HG03045 (cell line): ENCODE data around the gene PROS1.
"Not testable (repeated sequence)": the region's sequence is repeated elsewhere in the genome, so short reads cannot be mapped to it uniquely, and the experiment has no call there.

ENCODE experiments used
- ATAC-seq: cut with Tn5 transposase; IDR thresholded peaks from one replicate; pipeline ENCODE4 v1.9.1; 2021; ENCODE audit warnings: mild to moderate bottlenecking, moderate library complexity; ENCODE audit not compliant: unreplicated experiment

PROS1 gene

DNA sequence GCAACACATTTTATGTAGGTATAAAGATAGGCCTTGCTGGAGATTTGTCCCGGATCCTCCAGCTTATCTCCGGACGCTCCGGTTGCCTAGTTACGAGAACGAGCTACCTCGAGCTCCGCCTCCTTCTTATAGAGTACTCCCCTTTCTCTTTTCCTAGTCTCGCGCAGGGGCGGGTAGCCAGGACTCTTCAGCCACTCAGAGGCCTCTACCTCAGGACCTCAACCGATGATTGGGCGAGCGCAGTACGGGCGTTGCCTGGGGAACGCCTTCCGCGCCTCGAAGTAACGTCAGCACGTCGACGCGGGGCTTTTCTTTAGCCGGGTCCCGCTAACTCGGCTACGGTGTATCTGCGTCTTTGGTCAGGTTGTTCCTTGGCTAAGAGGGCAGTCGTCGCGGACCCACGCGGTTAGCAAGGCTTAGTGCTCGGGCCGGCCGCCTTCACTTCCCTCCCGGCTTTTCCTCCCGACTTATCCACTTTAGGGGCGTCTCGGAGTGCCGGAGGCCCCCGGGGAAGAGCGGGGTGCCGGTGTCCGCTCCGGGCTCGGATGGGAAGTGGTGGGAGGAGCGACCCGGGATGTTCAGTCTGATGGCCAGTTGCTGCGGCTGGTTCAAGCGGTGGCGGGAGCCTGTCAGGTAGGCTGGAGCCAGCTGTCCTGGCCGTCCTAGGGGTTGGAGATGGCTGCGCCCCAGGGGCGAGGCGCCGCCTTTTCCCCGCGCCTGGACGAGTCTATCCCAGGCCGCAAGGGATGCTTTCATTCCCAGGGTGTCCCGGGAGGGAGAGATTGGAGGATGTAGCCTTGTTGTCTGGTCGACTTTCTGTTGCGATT, 6.4 kb upstream of the PROS1 start, which contains the start of gene ARL13B:
Gene ARL13B, plus strand, starts transcription at position 306 of the 827 bp plus-strand sequence. Its CDS starts 269 bp downstream, at position 575.
- ATAC-seq = peak; percentile 100

DNA sequence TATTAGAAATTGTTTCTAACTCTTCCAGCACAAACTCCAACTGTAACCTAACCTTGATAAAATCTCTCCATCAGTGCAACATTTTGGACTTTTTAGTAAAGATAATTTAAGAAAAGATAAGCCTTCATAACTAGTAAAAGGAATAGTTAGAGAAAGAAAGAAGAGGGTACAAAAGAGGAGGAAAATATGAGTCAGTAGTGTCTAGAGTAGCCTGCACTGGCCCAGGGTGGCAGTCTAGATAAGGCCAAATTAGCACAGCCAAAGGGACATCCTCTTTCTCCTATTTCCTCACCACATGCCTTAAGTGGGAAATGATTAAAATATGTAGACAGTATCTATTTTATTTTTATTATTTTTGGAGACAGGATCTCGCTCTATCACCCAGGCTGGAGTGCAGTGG, 3.7 kb downstream of the PROS1 start:
- no peak for ATAC-seq

DNA sequence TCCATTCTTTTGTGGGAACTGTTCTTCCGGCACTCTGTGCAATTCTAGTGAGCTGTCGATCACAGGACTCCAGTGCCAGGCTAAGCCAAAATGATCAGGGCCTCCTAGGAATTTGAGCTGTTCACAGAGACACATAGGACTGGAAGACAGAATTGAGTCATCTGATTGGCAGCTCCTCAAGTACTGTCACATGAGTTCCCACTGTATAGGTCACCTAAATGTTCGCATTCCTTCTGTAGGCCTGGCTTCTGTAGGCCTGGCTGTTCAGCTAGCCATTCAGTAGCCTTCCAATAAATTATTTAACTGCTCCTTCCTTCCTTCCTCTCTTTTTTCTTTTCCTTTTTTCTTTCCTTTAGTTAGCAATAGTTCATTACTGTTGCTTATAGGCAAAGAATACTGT, 4.3 kb downstream of the PROS1 start:
- no peak for ATAC-seq

DNA sequence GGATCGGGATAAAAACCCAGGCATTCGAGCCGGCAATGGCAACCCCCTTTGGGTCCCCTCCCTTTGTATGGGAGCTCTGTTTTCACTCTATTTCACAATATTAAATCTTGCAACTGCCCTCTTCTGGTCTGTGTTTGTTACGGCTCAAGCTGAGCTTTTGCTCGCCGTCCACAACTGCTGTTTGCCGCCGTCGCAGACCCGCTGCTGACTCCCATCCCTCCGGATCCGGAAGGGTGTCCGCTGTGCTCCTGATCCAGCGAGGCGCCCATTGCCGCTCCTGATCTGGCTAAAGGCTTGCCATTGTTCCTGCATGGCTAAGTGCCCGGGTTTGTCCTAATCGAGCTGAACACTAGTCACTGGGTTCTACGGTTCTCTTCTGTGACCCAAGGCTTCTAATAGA, 8.6 kb downstream of the PROS1 start:
- ATAC-seq = not testable (repeated sequence)

DNA sequence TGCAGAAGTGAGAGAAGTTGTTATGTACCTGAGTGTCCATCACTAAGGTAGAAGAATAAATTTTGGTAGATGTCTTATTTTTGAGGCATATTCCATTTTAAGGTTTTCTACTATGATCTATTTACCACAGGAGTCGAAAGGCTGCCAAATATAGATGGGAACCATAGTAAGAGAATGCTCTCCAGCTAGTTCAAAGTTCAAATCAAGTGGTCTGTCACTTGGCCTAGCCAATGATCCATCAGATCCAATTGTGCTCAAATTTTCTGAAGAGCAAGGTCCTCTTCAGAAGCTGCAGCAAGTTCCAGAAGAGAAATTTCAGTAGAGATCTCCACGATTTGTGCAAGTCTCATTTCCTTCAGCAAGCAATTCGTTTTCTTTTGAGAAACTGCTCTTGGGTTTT, 10.9 kb downstream of the PROS1 start:
- ATAC-seq = no peak

DNA sequence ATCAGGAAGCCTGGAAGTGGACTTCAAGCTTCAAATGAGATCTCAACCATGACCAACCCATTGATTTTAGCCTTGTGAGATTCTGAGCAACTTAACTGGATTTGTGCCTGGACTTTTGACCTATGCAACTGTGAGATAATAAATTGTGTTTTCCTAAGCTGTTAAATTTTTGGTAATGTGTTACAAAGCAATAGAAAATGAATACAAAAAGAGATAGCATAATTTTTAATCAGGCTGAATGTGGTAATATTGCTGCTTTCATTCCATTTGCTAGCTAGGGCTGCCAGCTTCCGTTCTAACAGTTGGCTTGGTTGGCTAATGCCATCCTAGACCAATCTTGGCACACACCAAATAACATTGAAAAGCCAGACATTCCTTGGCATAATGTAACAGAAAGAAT, 12.2 kb downstream of the PROS1 start:
- no peak for ATAC-seq

DNA sequence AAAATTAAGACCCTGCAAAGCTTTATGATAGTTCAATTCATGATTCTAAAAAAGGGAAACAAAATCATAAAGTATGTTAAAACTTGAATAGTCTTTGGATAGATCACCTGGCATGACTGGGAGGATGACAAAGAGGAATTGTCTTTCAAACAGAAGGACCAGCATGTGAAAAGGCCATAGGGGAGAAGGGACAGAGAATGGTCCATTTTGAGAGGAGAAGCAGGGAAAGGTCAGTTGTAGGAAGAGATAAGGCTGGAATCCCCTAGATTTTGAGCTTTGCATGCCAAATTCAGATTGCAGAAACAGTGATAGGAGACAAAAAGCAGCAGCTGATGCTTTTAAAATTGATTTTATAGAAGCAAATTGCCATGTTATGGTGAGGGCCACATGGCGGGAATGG, 12.7 kb downstream of the PROS1 start:
- no peak for ATAC-seq

DNA sequence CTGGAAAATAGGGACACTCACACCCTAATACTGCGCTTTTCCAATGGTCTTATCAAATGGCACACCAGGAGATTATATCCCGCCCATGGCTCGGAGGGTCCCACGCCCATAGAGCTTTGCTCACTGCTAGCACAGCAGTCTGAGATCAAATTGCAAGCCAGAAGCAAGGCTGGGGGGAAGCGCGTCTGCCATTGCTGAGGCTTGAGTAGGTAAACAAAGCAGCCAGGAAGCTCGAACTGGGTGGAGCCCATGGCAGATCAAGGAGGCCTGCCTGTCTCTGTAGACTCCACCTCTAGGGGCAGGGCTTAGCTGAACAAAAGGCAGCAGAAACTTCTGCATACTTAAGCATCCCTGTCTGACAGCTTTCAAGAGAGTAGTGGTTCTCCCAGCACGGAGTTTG, 23.7 kb downstream of the PROS1 start:
- ATAC-seq = not testable (repeated sequence)

DNA sequence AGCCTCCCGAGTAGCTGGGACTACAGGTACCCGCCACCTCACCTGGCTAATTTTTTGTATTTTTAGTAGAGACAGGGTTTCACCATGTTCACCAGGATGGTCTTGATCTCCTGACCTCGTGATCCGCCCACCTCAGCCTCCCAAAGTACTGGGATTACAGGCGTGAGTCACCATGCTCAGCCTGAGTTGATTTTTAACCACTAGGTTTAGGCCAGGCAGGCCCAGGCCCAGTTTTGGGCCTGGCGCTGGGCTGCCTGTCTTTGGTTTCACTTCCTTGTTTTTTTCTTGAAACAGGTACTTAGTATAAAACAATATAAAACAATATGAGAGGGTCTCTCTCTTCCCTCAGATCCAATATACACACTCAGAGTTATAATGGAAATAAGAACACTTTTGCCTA, 36.2 kb downstream of the PROS1 start:
- not testable (repeated sequence) for ATAC-seq

DNA sequence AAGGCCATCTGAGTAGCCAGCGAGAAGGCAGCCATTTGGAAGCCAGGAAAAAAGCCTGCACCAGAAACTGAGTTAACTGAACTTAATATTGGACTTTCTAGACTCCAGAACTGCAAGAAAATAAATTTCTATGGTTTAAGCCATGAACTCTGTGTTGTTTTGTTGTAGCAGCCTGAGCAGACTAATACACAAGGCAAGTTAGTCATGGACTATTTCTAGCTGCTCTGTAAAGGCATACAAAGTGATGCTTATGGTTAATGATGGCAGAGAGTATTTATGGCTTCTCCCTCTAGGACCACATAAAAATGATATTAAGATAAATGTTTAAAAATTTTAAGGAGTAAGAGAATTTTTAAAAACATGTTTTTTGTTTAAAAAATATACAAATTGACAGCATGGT, 37.1 kb downstream of the PROS1 start:
- no peak for ATAC-seq

DNA sequence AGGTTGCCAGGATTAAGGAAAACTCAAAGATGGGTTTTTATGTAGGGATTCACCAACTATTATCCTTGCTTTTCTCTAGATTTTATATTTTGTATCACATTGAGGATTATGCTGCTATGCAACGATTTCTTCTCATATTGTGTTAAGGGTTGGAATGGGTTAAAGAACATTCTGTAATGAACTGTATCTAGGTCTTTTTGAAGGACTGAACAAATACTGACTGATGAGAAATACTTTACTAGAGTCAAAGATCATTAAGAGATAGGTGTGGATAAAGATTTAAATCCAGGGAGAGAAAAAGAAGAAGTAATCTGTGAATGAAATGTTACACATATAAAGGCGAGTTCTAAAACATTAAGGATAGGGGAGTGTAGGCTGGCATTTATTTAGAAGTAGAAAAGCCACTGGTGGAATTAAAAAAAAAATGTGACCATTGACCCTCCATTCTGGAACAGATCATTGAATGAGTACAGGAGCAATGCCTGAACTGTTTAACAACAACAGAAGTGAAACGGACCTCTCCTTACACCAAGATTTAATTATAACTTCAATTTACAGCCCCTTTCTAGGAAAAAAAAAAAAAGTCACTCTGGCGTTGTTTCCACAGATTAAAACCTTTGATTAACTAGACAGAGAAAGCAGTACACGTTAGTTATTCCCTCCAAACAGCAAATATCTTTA, 39.2 kb downstream of the PROS1 start:
- no peak for ATAC-seq

DNA sequence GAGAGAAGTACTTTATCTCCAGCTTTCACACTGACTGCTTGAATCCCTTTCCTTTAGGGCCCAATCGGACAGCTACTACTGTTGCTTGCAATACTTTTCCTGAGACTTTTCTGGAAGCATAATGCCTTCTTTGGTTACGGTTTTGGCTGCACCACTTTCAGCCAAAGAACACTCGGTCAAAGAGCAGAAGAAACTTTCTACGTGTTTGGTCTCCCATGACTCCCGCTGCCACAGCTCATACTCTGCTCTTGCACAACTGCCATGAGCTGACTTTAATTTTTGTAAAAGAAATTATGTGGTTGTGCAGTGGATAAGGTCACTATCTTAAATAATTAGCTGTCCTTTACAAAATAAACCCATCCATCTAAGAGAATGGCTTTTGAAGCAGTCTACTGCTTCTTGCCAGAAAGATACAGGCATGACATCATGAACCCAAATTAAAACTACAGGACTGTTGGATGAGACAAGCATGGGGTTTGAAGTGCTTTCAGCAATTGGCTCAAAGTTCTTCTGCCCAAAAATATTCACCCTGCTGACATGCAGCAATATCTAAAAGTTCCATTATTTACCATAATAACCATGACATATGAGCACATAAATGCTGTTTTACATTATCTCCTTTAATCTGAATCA, 42.0 kb downstream of the PROS1 start:
- no peak for ATAC-seq

DNA sequence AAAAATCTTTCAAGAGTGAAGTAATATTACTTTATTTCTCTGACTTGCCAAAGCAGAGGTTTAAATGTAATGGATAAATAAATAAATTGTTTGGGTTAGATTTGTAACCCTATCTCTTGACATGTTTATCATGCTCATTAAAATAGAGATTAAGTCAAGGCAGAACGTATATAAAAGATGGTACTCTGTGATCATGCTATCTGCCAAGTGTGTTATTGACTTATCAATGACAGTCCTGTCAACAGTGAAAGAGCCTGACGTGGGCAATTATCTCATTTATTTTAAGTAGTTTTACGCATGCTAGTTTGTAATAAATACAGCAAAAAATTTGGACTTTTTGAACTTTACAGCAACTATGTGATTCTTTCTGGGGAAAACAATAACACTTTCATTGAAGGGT, 43.7 kb downstream of the PROS1 start:
- no peak for ATAC-seq

DNA sequence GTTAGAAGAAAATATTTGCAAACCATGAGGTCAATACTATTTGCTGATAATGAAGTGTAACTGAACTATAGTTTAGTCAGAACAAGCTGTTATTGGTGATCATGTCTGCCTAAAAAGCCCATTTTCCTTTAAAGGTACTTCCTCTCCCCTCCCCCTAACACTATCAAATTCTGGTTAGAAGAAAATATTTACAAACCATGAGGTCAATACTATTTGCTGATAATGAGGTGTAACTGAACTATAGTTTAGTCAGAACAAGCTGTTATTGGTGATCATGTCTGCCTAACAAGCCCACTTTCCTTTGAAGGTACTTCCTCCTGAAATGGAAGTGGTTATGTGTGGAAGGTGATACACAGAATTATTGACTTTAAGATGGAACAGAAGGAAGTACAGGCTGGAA, 46.9 kb downstream of the PROS1 start:
- no peak for ATAC-seq

DNA sequence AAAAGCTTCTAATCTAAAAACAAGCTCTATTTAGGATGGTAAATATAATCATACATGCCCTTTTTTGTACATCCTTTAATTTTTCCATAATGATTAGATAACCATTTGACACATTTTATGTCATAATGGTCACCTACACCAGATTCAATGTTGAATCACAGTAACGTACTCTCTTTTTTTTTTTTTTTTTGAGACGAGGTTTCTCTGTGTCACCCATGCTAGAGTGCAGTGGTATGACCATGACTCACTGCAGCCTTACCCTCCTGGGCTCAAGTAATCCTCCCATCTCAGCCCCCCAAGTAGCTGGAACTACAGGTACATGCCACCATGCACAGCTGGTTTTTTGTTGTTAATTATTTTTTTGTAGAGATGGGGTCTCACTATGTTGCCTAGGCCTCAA, 49.2 kb downstream of the PROS1 start:
- ATAC-seq = no peak

DNA sequence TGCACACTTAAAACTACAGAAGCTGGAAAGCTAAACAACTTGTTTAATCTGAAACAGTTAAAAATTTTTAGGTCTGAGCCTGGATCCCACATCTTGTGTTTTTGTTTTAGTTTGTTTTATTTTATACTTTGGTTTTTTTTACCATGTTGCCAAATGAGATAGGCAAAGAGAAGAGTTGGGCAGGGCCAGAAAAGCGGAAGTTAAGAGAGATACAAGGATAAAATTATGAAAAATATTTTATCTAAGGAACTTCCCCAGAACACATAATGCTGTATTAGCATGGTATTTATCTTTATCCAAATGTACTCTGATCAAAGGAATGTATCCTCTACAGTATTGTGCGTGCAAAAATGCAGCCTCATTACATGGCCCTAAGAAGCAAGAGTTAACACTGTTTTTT, 50.7 kb downstream of the PROS1 start:
- ATAC-seq = no peak

DNA sequence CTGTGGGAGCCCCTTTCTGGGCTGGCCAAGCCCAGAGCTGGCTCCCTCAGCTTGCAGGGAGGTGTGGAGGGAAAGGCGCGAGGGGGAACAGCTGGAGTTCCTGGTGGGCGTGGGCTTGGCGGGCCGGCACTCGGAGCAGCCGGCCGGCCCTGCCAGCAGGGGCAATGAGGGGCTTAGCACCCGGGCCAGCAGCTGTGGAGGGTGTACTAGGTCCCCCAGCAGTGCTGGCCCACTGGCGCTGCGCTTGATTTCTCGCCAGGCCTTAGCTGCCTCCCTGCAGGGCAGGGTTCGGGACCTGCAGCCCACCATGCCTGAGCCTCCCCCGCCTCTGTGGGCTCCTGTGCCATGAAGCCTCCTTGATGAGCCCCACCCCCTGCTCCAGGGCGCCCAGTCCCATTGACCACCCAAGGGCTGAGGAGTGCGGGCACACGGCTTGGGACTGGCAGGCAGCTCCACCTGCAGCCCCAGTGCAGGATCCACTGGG, 56.1 kb downstream of the PROS1 start:
- not testable (repeated sequence) for ATAC-seq

DNA sequence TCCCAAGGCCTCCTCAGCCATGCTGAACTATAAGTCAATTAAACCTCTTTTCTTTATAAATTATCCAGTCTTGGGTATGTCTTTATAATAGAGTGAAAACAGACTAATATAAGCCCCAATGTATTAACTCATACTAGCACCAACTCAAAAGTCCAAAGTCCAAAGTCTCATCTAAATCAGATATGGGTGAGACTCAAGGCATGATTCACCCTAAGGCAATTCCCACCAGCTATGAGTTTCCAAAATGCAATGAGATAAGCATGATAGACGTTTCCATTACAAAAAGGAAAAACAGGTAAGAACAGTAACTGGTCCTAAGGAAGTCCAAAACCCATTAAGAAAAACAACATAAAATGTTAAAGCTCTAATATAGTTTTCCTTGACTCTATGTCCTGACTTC, 60.1 kb downstream of the PROS1 start:
- not testable (repeated sequence) for ATAC-seq

DNA sequence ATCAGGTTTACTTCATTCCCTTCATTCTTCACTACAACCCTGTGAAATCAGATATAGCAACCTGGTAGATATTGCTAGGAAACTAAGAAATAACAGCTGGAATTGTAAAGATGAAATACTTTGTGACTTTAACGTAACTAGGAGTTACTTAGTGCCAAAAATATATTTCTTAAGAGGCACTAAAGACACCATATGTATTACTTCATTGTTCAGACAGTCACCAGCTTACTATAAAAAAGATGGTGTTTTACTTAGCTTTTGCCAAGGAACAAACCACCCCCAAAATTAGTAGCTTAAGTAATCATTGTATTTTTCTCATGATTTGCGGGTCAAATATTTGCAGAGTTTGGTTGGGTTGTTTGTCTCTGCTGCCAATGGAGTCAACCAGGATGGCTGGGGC, 62.5 kb downstream of the PROS1 start:
- no peak for ATAC-seq

DNA sequence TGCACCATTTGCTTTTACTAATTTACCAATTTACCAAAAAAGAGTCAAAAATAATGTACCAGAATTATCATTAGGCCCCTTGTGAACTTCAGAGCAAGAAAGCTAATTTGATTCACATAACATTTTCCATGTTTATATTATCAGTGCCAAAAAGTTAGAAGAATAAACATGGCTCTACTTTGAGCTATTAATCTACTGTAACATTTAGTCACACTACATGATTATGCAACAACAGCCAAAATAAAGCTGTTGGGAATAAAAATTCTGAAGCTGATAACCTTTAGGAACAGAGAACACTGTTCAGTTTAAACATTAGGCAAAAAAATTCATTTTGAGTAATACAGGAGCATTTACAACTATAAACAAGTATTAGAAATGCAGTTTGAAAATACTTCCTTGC, 63.6 kb downstream of the PROS1 start:
- no peak for ATAC-seq

DNA sequence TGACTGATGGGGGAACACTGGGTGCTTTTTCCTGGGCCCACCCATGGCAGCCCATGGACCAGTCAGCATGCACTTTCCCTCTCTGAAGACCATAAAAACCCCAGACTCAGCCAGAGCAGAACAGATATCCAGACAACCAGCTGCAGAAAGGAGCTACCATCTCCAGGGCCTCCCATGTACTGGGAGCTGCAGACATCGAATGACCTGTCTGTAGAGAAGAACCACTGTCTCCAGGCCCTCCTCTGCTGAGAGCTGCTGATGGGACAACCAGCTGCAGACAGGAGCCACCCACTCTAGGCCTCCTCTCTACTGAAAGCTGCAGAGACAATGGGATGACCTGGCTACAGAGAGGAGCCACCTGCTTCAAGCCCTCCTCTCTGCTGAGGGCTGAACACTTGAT, 66.6 kb downstream of the PROS1 start:
- ATAC-seq = no peak

DNA sequence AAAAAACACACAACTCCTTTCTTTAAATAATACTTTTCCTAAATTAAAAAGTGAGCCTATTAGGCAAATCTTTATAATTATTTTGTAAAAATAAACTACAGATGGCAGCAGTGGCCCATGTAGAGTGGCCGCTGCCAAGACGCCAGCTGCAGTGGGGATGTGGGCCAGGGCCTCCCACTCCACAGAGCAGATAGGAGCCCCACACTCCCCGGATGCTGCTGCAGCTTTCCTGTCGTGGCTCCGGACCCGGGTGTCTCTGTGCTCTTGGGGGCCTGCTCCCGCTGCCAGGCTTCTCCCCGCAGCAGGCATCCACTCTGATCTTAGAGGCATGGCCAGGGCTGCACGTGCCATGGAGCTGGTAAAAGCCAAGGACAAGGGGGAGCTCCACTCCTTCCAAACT, 67.5 kb downstream of the PROS1 start:
- ATAC-seq = no peak
